Left renal pelvis (tissue), 4 donors: ENCODE results near the gene CAB39. TPM values are rescaled to one million over a fixed set of nuclear protein-coding genes. Genes with fewer than 3 reads are reported as not detected.

Source experiments
- DNase-seq, 4 donors: peaks; one replicate each; pipeline ENCODE4 v3.0.0-alpha.2; 2013; ENCODE audit warnings: low read depth in 4 of 4, low spot score in 3 of 4
- polyA plus RNA-seq, 4 donors: library from polyadenylated mRNA; unstranded; fragments of 120-200 nt; gene quantifications; one replicate each; pipeline ENCODE4 v1.2.1, GENCODE V29; 2013; ENCODE audit not compliant: insufficient read length in 4 of 4

The CAB39 gene
- polyA plus RNA-seq, 4 donors, result 52.1 to 102 (median 87.7) TPM

DNA sequence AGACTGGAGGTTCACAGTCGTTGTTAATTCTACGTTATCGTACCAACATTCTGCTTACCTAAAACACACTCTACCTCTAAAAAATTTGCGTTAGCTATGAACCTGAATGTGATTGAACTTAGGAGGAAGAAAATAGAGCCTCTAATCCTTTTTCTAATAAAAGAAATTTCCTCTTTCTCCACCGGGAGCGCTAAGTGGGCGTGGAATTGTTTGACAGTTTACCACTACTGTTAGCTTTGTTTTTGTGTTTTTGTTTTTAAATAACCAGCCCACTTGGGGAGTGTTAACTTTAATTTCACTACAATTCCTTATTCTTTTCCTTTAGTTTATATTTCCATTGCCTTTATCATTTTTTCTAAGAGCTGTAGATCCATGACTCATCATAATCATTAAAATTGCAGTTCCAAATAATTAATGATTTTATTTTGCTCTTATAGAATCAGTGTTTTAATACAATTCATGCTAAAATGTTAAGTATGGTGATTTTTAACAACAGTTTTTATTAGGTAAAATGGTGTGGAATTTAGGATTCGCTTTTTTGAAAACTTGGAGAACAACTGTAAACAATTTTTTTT, 97.1 kb downstream of the CAB39 start:
- no peak for DNase-seq

DNA sequence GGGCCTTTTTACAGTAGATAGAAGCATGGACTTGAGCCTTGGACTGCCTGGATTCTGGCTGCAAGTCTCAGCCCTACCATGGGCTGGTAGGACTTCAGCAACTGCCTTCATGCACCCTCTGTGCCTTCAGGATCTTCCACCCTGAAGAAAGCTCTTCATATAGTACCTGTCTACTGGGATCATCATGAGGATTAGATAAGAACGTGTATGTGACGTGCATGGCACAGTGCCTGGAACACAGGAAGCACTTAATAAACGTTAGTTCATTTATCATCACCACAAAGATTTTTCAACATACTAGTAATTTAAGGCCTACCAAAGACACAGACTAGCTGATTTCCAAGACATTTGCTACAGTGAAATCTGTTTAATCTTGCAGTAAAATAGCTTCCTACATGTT, 98.9 kb downstream of the CAB39 start:
- no peak for DNase-seq

DNA sequence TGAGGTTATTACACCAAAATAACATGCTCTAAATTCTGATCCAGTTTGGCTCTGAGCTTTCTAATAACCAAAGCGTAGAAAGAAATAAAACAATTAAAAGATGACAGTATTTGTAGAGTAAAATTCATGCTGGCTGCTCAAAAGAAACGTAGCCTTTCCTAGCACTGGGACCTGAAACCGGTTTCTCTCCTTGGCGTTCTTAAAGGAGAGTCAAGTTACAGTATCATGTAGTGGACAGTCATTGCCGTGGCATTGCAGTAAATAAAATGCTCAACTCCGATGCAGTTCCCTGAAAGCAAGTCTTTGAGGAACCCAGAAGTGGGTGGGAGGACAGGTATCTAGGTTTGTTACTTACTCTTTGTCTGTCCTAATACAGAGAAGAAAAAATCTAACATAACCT, 99.4 kb downstream of the CAB39 start:
- no peak for DNase-seq

DNA sequence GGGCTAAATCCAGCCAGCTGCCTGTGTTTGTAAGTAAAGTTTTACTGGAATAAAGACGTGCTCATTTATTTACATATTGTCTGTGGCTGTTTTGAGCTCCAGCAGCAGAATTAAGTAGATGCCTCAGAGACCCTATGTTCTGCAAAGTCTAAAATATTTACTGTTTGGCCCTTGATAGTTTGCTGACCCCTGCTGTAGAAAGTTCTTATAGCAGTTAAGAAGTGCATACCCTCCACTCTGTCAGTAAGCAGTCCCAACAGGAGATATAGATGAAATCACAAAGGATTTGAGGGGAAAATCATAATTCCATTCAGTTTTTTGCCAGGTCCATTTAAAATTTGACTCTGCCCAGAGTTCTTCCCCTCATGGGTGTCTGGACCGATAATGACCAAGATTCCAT, 102.0 kb downstream of the CAB39 start:
- no peak for DNase-seq

DNA sequence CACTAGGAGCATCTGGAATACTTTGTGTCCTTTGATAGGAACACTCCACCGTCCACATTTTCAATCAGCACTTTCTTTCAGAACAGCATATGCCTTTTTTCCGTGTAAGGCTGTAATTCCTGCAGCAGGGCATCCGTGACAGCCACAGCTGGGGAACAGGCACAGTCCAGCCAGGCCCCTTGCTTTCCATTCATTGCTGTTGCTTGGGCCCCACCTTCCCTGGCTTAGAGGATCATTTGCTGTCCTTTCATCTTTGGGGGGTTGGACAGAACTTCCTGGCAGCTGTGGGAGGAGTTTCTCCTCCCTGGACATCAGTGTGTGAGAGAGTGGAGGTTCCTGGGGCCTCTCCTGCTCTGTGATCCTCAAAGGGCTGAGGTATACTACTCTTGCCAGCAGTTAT, 102.4 kb downstream of the CAB39 start:
- no peak for DNase-seq

DNA sequence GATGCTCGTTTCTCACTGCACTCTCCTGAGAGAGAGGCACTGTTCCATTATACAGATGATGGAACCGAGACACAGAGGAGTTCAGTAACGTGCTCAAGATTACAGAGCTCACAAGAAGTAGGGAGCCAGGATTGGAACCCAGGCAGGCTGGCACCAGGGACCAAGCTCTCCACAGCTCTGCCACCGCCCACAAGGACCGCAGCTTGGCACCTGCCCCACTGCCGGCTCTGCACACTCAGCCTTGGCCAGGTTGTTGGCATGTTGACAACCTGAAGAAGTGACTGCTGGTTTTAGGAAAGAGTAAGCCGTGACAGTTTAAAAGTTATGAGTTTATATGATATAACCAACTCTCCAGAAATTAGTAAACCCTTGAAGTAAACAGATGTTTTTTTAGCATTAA, 104.1 kb downstream of the CAB39 start:
- no peak for DNase-seq

DNA sequence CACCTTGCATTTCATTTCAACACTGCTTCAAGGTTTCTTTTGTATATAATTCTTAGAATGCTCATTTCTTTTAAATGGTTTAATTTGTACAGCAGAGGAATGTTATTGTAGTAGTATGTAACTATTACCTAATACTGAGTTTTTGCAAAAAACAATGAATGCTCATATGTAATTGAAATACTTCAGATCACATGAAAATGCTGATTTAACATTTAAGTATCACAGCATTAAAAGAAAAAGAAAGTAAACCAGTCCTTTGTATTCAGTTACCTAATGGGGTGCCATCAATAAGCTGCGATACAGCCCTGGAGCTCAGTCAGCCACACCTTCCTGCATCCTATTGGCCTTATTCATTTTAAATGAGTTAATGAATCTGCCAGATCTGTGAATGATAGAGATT, 106.8 kb downstream of the CAB39 start:
- DNase-seq, result no peak

DNA sequence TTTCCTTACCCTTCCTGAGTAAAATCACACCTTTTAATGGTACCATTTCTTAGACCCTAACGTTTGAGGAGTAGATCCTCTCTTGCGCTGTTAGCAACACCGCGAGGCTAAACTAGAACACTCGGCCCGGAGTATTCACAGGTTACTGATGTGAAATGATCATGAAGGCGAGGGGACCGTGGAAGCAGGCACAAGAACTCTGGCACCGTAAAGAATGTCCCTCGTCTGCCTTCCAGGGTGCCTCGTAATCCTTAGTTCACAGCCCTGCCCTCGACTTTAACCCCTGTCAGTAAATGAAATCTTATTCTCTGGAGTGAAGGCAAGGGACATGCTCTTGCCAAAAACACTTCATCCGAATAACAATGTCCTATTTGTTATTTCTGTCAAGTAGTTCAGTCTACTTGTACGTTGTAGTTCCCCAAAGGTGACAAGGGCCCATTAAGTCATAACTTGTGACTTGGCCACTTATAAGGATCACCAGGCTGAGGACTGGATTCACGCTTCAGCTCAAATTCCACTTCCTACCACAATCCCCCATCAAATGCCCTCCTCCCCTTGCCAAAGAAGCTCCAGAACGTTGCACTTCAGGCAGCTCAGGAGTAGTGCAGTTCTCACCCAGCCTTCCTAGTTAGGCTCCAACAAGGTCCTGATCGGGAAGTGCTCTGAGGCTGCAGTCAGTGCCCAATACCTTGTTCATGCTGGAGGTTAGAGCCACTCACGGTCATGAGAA, 108.8 kb downstream of the CAB39 start:
- no peak for DNase-seq

DNA sequence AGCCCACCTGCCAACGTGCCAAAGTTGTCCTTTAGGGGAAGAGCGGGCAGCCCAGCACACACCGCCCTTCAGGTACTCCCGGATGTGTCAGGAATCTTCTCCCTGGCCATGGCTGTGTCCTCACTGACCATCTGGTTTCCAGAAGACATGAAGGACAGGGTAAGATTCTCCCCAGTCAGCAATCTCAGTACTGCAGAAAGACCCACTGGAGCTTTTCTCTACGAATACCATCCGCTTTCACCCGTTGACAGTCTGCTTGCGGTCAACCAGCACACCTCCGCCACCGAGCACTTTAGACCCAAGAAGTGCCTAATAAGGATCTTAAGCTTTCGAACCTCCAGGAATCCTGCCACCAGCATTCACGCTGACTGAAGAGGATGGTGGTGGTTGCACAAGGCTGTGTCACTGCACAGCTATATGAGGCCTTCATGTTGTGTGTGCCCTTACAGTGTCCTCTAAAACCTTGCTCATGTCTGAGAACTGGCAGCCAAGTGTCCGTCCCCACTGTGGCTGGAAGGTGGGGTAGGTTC, 109.4 kb downstream of the CAB39 start:
- no peak for DNase-seq

DNA sequence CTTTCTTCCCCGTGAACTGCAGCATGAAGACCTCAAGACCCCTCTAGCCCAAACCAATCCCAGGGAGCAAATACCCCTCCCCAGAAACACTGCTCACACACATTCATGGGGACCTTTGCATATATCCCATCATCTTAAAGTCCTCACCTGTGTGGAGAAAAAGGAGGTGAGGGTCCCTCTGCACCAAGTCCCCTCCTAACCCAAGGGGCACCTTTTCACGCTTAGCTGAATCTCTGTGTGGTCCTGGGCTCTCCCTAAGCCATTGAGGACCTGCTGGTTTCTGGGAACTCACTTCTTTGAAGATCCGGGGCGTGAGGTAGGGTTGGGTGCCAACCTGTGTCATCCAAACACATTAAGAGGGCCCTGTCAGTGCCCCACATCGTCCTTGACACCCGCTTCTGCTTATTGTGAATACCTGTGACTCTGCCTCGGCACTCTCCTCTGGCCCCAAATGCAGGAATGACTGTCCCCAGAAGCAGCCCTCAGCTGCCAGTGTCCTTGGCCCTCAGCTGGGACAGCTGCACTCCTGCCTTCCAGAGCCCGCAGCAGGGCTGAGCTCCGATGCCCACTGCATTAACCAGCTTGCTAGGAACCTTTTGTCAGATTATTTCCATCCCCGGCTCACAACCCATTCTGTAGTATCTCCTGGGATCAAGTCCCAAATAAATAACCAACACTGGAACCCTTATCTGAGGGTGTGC, 110.8 kb downstream of the CAB39 start:
- DNase-seq, result no peak

DNA sequence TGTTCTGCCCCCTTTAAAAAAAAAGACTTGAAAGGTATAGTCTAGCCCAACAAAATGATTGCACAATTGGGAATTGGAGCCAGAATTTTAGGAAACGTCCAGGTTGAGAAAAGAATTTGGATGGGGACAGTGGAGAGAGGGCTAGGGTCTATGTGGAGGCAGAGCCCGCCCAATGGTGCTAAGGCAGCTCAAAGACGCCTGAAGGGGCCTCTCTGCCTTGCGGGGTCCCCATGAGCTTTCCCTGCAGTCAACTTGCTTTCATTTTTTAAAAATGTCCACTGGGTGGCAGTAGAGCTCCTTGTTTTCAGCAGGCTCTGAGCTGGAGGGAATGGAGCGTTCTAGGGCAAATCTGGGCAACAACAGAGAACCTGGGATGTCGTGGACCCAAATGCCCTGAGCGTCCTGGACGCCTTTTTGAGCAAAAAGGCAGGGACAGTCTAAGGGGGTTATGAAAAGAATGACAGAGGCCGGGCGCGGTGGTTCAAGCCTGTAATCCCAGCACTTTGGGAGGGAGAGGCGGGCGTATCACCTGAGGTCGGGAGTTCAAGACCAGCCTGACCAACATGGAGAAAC, 111.8 kb downstream of the CAB39 start:
- DNase-seq, result peak; percentile 53 to 77 (median 75)

DNA sequence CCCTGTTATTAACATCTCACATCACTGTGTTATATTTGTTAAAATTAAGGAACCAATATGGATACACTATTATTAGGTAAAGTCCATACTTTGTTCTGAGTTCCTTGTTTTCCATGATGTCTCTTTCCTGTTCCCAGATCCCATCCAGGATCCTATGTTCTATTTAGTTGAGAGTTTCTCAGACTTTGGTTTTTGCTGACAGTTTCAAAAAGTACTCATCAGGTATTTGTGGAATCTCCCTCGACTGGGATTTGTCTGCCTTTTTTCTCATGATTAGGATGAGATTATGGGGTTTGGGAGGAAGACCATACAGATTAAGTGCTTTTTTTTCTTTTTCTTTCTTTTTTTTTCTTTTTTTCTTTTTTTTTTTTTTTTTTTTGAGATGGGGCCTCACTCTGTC, 112.7 kb downstream of the CAB39 start:
- DNase-seq, result no peak

DNA sequence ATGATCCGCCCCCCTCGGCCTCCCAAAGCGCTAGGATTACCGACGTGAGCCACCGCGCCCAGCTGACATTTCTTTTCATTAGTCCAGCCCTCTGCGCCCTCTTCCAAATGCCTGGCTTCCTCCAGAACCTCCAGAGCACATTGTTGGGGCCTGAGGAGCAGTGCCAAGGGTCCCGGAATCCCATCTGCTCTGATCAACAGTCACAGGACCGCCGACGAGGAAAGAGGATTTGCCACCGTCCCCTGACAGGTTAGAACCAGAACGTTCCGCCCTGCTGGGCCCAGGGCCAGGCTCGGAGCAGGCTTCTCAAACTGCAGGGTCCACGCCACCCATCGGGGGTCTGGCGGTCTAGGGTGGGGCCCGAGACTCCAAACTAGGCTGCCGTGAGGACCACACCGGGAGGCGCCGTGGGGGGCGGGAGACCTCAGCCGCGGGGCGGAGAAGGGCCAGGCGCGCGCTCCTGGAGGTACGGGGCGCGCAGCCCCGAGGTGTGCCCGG, 115.2 kb downstream of the CAB39 start:
- DNase-seq, result no peak

DNA sequence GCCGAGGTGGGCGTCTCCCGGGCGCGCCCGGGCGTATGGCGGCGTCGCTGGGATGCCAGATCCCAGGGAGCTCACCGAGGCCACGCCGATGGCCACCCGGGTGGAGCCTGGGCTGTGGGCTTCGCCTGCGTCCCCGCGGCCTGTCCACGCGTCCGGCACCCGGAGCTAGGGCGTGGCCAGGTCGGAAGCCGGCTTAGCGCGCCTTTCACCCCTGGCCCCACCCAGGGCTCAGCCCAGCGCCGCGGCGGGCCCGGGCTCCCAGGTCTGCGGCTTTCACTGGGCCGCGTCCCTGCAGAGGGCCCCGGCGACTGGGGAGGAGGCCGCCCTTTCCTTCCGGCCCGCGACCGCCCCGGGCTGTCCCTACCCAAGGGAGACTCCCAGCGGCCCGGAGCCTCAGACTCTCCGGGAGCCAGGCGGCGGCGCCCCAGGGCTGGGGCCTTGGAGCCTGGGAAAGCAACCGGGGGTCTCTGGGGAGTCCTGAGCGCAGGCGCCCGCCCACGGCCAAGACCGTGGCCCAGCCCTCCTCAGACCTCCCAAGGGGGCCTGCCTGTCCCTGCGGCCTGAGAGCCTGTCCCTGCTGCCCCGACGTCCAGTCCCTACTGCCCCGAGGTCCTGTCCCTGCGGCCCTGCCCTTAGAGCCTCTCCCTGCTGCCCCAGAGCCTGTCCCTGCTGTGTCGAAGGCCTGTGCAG, 115.8 kb downstream of the CAB39 start:
- no peak for DNase-seq

DNA sequence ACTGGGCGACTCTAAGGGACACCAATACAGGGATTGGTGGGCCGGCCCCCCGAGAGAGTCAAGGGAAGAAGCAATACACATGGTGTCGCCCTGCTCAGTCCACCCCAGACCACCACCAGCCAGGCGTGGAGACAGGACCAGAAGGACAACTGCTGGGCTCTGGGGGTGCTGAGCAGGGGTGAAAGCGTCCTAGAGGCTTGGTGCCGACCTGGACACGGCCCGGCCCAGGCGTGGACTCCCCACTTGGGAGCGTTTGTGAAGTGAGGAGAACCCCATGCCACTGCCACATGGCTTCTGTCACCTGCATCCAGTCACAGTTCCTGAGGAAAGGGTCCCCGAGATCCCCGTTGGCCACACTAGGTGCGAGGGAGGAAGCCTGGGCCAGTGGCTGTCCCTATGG, 116.7 kb downstream of the CAB39 start:
- DNase-seq, result no peak

DNA sequence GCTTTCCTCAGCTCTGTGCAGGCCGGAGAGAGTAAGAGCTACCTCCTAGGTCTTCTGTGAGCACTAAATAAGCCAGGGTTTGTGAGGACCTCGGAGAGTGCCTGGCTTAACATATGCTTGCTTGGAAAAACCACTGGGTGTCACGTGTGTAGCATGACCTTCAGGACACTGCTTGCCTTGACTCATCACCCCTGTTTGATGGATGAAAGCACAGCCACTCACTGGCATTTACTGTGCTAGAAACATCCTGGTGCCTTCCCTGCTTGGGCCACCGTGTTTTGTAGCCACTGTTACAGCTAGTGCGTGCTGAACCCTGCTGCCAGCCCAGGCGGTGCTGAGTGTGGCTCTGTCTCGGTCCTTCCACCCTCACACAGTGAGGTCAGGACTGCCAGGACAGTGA, 117.3 kb downstream of the CAB39 start:
- DNase-seq, result no peak

DNA sequence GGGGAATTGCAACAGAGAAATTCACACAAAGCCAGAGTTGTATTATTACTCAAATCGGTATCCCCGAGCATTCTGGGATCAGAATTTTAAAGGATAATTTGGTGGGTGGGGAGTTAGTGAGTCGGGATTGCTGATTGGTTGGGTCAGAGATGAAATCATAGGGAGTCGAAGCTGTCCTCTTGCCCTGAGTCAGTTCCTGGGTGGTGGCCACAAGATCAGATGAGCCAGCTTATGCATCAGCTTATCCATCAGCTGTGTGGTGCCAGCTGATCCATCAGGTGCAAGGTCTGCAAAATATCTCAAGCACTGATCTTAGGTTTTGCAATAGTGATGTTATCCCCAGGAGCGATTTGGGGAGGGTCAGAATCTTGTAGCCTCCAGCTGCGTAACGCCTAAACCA, 117.8 kb downstream of the CAB39 start:
- no peak for DNase-seq

DNA sequence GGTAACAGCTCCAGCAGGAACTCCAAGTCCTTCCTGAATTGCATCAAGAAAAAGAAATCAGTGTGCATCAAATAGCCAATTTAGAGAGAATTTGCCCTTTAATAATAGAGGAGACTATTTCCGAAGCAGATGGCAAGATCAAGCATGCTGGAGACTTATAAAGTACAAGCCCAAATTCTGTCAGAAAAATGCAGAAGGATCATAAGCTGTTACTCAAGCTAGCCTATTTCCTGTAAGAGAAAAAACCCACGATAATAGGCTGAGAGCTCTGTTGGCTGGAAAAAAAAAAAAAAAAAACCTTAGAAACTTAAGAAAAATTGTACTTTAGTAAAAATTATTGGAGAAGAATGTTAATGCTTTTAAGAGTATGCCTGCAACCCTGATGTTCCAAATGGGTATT, 127.7 kb downstream of the CAB39 start:
- no peak for DNase-seq

DNA sequence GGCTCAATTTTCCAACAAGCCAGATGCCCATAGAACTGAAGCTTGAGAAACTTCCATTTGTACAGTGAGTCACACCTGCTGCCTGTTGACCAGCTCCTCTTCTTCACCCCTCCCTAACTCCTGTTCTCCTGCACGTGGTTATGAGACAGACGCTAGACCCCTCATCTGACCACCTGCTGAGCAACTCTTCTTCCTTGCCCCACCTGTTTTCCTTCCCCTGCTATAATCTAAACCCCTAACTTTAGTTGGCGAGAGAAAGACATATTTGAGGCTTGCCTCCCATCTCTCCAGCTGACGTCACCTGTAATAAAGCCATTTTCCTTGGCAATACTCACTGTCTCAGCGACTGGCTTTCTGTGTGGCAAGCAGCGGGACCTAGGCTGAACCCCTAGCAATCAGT, 129.8 kb downstream of the CAB39 start:
- DNase-seq, result no peak

DNA sequence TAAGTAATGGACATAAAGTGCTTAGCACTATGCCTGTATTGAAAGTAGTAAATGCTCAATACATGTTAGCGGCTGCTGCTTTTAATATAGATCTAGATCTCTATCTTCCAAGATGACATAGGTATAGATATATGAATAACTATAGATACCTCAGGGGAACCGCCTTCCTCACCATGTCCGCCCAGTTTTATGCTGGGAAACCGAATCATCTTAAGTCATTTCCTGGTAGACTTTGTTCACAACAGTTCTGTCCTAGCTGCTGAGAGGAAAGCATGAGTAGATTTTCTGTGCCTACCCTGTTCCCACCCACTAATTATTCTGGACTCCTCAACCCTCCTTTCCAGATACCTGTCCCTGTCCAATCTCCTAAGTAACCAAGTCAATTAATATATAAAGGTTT, 130.5 kb downstream of the CAB39 start:
- no peak for DNase-seq

DNA sequence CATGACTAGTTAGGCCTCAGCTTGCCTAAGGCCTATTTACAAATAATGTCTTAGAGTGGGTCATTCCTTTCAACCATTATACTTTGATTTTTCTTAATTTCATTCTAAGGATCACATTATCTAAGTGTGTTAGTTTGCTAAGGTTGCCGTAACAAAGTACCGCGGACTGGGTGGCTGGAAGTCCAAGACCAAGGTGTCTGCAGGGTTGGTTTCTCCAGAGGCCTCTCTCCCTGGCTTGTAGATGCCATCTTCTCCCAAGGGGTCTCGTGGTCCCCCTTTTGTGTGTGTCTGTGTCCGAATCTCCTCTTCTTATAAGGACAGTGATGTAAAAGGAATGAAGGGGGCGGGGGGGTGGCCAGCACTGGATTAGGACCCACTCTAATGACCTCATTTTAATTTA, 133.7 kb downstream of the CAB39 start:
- no peak for DNase-seq
